ENCODE measurements around the gene TESMIN. TPM values are rescaled to one million over a fixed set of nuclear protein-coding genes. Genes with fewer than 3 reads are reported as not detected.

TESMIN gene
- total RNA-seq, 1 donor from 2014 or later, result 8.1 TPM

GRCh38 chr11:68722143-68722542 lies 29.2 kb downstream of the TESMIN start:
- H3K27me3 ChIP-seq, result no peaks in the 10 kb centered on the region
- no peak for DNase-seq (ENCODE audit: low spot score)
- no peak overlapping the region for H3K27ac Mint-ChIP-seq
- TF ChIP-seq CTCF (IDR thresholded peaks at IDR 0.05), result no peak
- no peaks in the 10 kb centered on the region for H3F3A ChIP-seq (ENCODE audit: low read depth)
- no peaks in the 10 kb centered on the region for H3K9me3 ChIP-seq (ENCODE audit: low read depth)
- H3K4me3 ChIP-seq, result no peak overlapping the region
- H3K4me3 Mint-ChIP-seq, result no peak overlapping the region
- peaks cover 3% of the 10 kb centered on the region for H3K27me3 Mint-ChIP-seq (ENCODE audit: insufficient read depth, low read depth)
- no peaks in the 10 kb centered on the region for H3K36me3 Mint-ChIP-seq
- H3K4me2 ChIP-seq, result no peak overlapping the region
- H3K9me3 Mint-ChIP-seq, result peaks cover 12% of the 10 kb centered on the region
- H4K20me1 ChIP-seq (ENCODE audit: low read depth), result no peaks in the 10 kb centered on the region
- no peak overlapping the region for H3K9ac ChIP-seq
- H3K27ac ChIP-seq, result no peak overlapping the region
- H3K4me1 ChIP-seq, result no peaks in the 10 kb centered on the region
- H3K79me2 ChIP-seq (ENCODE audit: low read depth), result no peaks in the 10 kb centered on the region
- peaks cover 4% of the 10 kb centered on the region for H3K4me1 Mint-ChIP-seq
- no peak overlapping the region for H2AFZ ChIP-seq (replicated peaks)
- no peaks in the 10 kb centered on the region for H3K36me3 ChIP-seq

- Histone ChIP-seq H3K27ac (no peak overlapping the region), H3K36me3 (no peaks in the 10 kb centered on the region), H3K27me3 (no peaks in the 10 kb centered on the region), H3K9ac (no peak overlapping the region), H3K4me1 (no peaks in the 10 kb centered on the region), H3K4me3 (no peak overlapping the region), H3F3A (ENCODE audit: low read depth) (no peaks in the 10 kb centered on the region), H2AFZ (replicated peaks) (no peak overlapping the region), H3K79me2 (ENCODE audit: low read depth) (no peaks in the 10 kb centered on the region), H3K4me2 (no peak overlapping the region), H3K9me3 (ENCODE audit: low read depth) (no peaks in the 10 kb centered on the region), H4K20me1 (ENCODE audit: low read depth) (no peaks in the 10 kb centered on the region)
- no peak for DNase-seq (ENCODE audit: low spot score)
- Mint-ChIP-seq H3K27ac (no peak overlapping the region), H3K4me1 (peaks cover 4% of the 10 kb centered on the region), H3K36me3 (no peaks in the 10 kb centered on the region), H3K4me3 (no peak overlapping the region), H3K27me3 (ENCODE audit: insufficient read depth, low read depth) (peaks cover 8% of the 10 kb centered on the region), H3K9me3 (peaks cover 12% of the 10 kb centered on the region)
- TF ChIP-seq EZH2phosphoT487 (IDR thresholded peaks at IDR 0.05) (no peak), EZH2 (IDR thresholded peaks at IDR 0.05) (no peak), CTCF (IDR thresholded peaks at IDR 0.05) (no peak)
Measured at GRCh38 chr11:68721075-68721474, 30.2 kb downstream of the TESMIN start.

GRCh38 chr11:68715456-68716122 lies 35.7 kb downstream of the TESMIN start:
- H3K27ac ChIP-seq, result no peak overlapping the region
- no peak overlapping the region for H3K9ac ChIP-seq
- no peaks in the 10 kb centered on the region for H3K9me3 ChIP-seq (ENCODE audit: low read depth)
- H3K4me3 ChIP-seq, result no peak overlapping the region
- H3K4me2 ChIP-seq, result peak overlapping the region; percentile 25
- no peak overlapping the region for H3K27ac Mint-ChIP-seq
- H3K27me3 ChIP-seq, result no peaks in the 10 kb centered on the region
- H4K20me1 ChIP-seq (ENCODE audit: low read depth), result peaks cover 7% of the 10 kb centered on the region
- H3K4me3 Mint-ChIP-seq, result no peak overlapping the region
- H3K27me3 Mint-ChIP-seq (ENCODE audit: insufficient read depth, low read depth), result peaks cover 15% of the 10 kb centered on the region
- TF ChIP-seq EZH2phosphoT487 (IDR thresholded peaks at IDR 0.05) (no peak), EZH2 (IDR thresholded peaks at IDR 0.05) (no peak), CTCF (IDR thresholded peaks at IDR 0.05) (no peak)
- no peak for DNase-seq (ENCODE audit: low spot score)
- no peaks in the 10 kb centered on the region for H3K79me2 ChIP-seq (ENCODE audit: low read depth)
- peaks cover 23% of the 10 kb centered on the region for H3F3A ChIP-seq (ENCODE audit: low read depth)
- H3K9me3 Mint-ChIP-seq, result peaks cover 12% of the 10 kb centered on the region
- no peaks in the 10 kb centered on the region for H3K36me3 Mint-ChIP-seq
- H3K4me1 ChIP-seq, result peaks cover 50% of the 10 kb centered on the region
- no peak overlapping the region for H2AFZ ChIP-seq (replicated peaks)
- no peaks in the 10 kb centered on the region for H3K36me3 ChIP-seq
- H3K4me1 Mint-ChIP-seq, result peaks cover 29% of the 10 kb centered on the region
